ENCODE measurements around the gene DCTPP1.
A peak's percentile ranks its signal among the peaks of the same experiment; 100 is the strongest.

Gene DCTPP1

GRCh38 chr16:30416047-30416603, 13.7 kb downstream of the DCTPP1 start (continued):
- TF ChIP-seq SP7 (tag by site-specific recombination; IDR thresholded peaks at IDR 0.05), result peak; percentile 72
- no peak for TF ChIP-seq ZNF394 (tag by site-specific recombination; IDR thresholded peaks at IDR 0.05; ENCODE audit: borderline replicate concordance)
- TF ChIP-seq ZNF138 (tag by site-specific recombination; IDR thresholded peaks at IDR 0.05; ENCODE audit: borderline replicate concordance), result no peak
- peak; percentile 38 for TF ChIP-seq ZEB2 (tag by site-specific recombination; IDR thresholded peaks at IDR 0.05)
- TF ChIP-seq ZNF350 (tag by site-specific recombination; IDR thresholded peaks at IDR 0.05), result no peak
- no peak for TF ChIP-seq ZNF621 (tag by site-specific recombination; IDR thresholded peaks at IDR 0.05)
- peak; percentile 80 for TF ChIP-seq ZNF600 (tag by site-specific recombination; IDR thresholded peaks at IDR 0.05)
- TF ChIP-seq ZNF560 (tag by site-specific recombination; IDR thresholded peaks at IDR 0.05; ENCODE audit: borderline replicate concordance), result no peak
- TF ChIP-seq SALL2 (tag by site-specific recombination; IDR thresholded peaks at IDR 0.05; ENCODE audit: borderline replicate concordance), result no peak
- TF ChIP-seq ZNF292 (tag by site-specific recombination; IDR thresholded peaks at IDR 0.05; ENCODE audit: borderline replicate concordance, low read depth), result no peak
- TF ChIP-seq ZNF324 (tag by site-specific recombination; IDR thresholded peaks at IDR 0.05), result no peak
- TF ChIP-seq ZNF664 (tag by site-specific recombination; IDR thresholded peaks at IDR 0.05), result peak; percentile 73; the same call in 1 of the 2 replicates

- H3K4me3 ChIP-seq (ENCODE audit: low read depth, low read length), result no peak overlapping the region
- H3K4me1 ChIP-seq (ENCODE audit: control insufficient read depth, insufficient read depth, low read length), result peaks cover 12% of the 10 kb centered on the region
- peaks cover 21 to 83% of the 10 kb centered on the region in 2 experiments; a peak in 2 of 3 replicates for H3K36me3 ChIP-seq (ENCODE audit: control insufficient read depth in 2 of 2, insufficient read depth in 1 of 2, low read length in 2 of 2)
- no peaks in the 10 kb centered on the region for H3K9me3 ChIP-seq (ENCODE audit: control insufficient read depth, insufficient read depth, low read depth, low read length)
- TF ChIP-seq PRDM10 (tag by site-specific recombination; IDR thresholded peaks at IDR 0.05) (peak; percentile 52), ZFP37 (tag by site-specific recombination; IDR thresholded peaks at IDR 0.05) (no peak)
- POLR2A ChIA-PET, result interaction anchor here (0.5 to 1.6 kb wide), 2 partner anchors 72 to 196 kb away, joined by 3 read pairs; partner anchors contain the start of gene ZNF689
- CTCF ChIA-PET, result interaction anchor here (0.6 to 1.1 kb wide), 5 partner anchors 16 to 270 kb away, joined by 3 to 5 read pairs (median 3); partner anchors contain the start of gene DCTPP1
- no peak overlapping the region for H3K27ac ChIP-seq (ENCODE audit: extremely low read depth, low read depth, low read length)
Measured at GRCh38 chr16:30414159-30414558, 15.7 kb downstream of the DCTPP1 start.

- ChIA-PET CTCF (interaction anchor here (0.6 to 1.0 kb wide), 3 partner anchors 194 to 401 kb away, joined by 3 read pairs; no protein-coding TSS in a partner anchor), POLR2A (no interaction called here)
- TF ChIP-seq ZNF664 (tag by site-specific recombination; IDR thresholded peaks at IDR 0.05), result 0 out of 2 replicates have a peak, but pooled peaks have one; percentile 14
- TF ChIP-seq ZNF138 (tag by site-specific recombination; IDR thresholded peaks at IDR 0.05; ENCODE audit: borderline replicate concordance), result no peak
- Histone ChIP-seq H3K9me3 (ENCODE audit: control insufficient read depth, insufficient read depth, low read depth, low read length) (no peaks in the 10 kb centered on the region), H3K27ac (ENCODE audit: extremely low read depth, low read depth, low read length) (no peak overlapping the region), H3K4me1 (ENCODE audit: control insufficient read depth, insufficient read depth, low read length) (peaks cover 10% of the 10 kb centered on the region), H3K4me3 (ENCODE audit: low read depth, low read length) (no peak overlapping the region), H3K36me3 (ENCODE audit: control insufficient read depth in 2 of 2, insufficient read depth in 1 of 2, low read length in 2 of 2) (peaks cover 17 to 80% of the 10 kb centered on the region in 2 experiments; a peak in 2 of 3 replicates)
Measured at GRCh38 chr16:30413112-30413806, 16.6 kb downstream of the DCTPP1 start.
